GM12891 (cell line): ENCODE data around the gene TMEM52.

Experiments
- PAX5 ChIP-seq: IDR thresholded peaks from 2 replicates; pipeline ENCODE4 v1.6.1; 2011; ENCODE audit warnings: low read length, moderate library complexity, mild to moderate bottlenecking; ENCODE audit not compliant: insufficient read depth, severe bottlenecking
- POLR2A ChIP-seq: IDR thresholded peaks from 2 replicates; pipeline ENCODE4 v1.6.1; 2011; ENCODE audit warnings: low read depth, low read length, control low read depth
- POLR2AphosphoS5 ChIP-seq: IDR thresholded peaks from 2 replicates; pipeline ENCODE4 v1.6.1; 2011; ENCODE audit warnings: low read depth, low read length, control low read depth
- POU2F2 ChIP-seq: IDR thresholded peaks from 2 replicates; pipeline ENCODE4 v1.6.1; 2011; ENCODE audit warnings: low read depth, mild to moderate bottlenecking, control low read depth, low read length, moderate library complexity
- SPI1 ChIP-seq: IDR thresholded peaks from 2 replicates; pipeline ENCODE4 v1.6.1; 2011; ENCODE audit warnings: low read depth, low read length, control low read depth
- TAF1 ChIP-seq: IDR thresholded peaks from 2 replicates; pipeline ENCODE4 v1.6.1; 2011; ENCODE audit warnings: low read depth, low read length, control low read depth

DNA sequence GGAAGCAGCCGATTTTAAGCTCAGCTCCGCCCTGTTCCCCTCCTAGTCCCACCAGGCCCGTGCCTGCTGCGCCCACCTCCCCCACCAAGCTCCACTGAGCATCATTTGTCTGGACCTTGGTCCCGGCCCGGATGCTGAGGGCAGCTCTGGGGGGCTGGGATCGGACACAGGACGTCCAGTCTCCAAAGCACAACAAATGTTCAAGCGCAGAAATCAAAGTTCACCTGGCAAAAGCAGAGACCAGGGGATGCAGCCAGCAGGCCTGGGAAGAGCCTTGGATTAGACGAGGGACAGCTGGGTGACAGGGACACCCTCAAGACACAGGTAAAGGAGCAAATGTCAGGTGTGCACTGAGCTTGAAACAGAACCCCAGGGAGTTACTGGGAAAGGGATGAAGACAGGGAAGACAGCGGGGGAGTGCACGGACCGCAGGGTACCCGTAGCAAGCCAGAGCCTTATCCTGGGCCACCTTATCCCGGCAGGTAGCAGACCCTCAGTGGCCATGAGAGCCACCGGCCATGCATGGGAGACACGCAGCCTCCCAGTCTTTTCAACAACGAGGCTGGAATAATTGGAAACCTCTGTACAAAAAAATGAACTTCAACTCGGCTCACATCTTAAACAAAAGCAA lies 22.2 kb upstream of the TMEM52 start:
- no peak for TF ChIP-seq POLR2A
- no peak for TF ChIP-seq POLR2AphosphoS5
- TF ChIP-seq POU2F2 = no peak
- TF ChIP-seq TAF1 = no peak
- TF ChIP-seq SPI1 = no peak
- no peak for TF ChIP-seq PAX5
